Measurements from ENCODE around the gene SLC25A47.
"Not testable (repeated sequence)": the region's sequence is repeated elsewhere in the genome, so short reads cannot be mapped to it uniquely, and the experiment has no call there.

SLC25A47 gene

DNA sequence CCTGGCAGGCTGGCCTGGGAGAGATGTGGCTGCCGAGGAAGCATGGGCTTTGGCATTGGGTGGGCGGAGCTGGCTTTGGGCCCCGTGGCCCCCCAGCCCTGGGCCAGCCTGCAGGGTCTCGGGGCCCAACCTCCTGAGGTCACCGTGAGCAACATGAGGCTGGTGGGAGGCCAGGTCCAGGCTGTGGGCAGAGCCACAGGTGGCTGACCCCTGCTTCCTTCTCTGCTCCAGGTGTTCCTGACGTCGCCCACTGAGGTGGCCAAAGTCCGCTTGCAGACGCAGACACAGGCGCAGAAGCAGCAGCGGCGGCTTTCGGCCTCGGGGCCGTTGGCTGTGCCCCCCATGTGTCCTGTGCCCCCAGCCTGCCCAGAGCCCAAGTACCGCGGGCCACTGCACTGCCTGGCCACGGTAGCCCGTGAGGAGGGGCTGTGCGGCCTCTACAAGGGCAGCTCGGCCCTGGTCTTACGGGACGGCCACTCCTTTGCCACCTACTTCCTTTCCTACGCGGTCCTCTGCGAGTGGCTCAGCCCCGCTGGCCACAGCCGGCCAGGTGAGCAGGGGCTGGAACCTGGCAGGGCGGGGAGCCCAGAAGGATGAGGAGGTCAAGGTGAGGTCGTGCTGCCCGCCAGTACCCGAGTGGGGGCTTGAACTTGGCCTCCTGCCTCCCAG is 5.5 kb downstream of the SLC25A47 start:
- DNase-seq = no peak

DNA sequence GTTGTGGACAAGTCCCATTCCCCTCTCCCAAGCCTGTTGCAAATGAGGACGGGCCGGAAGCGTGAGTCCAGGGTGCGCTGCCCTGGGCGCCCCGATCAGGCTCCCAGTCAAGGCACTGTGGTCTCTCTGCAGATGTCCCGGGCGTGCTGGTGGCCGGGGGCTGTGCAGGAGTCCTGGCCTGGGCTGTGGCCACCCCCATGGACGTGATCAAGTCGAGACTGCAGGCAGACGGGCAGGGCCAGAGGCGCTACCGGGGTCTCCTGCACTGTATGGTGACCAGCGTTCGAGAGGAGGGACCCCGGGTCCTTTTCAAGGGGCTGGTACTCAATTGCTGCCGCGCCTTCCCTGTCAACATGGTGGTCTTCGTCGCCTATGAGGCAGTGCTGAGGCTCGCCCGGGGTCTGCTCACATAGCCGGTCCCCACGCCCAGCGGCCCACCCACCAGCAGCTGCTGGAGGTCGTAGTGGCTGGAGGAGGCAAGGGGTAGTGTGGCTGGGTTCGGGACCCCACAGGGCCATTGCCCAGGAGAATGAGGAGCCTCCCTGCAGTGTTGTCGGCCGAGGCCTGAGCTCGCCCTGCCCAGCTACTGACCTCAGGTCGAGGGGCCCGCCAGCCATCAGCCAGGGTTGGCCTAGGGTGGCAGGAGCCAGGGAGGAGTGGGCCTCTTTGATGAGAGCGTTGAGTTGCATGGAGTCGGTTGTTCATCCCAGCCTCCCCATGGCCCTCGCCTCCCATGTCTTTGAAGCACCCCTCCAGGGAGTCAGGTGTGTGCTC is 6.3 kb downstream of the SLC25A47 start:
- no peak for DNase-seq

- no peak for DNase-seq
Measured at GRCh38 chr14:100330007-100330344, 6.8 kb downstream of the SLC25A47 start.

GRCh38 chr14:100330388-100330931 is 7.3 kb downstream of the SLC25A47 start:
- no peak for DNase-seq

DNA sequence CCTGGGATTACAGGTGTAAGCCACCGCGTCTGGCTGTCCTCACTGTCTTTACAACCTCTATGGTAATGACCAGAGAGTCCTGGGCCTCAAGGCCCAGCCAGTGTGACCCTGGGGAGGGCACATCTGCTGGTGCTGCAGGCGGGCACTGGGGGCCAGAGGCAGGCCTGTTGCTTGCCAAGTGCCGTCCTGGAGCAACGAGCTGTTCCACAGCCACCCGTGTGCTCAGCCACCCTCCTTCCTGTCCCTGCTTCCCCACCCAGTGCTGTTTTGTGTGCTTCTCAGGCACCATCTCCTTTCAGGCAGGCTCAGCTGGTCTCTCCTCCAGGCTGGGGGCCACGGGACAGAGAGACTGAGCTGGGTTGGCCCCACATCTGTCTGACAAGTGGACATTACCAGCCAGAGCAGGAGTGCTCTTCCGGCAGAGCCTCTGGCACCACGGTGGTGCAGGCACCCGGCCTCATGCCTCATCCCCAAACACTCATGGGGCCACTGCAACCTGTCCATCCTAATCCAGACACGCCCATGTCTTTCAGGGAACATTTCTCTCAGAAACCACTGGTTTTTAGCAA is 9.0 kb downstream of the SLC25A47 start:
- DNase-seq = no peak

GRCh38 chr14:100332797-100333196 is 9.7 kb downstream of the SLC25A47 start:
- no peak for DNase-seq

- no peak for DNase-seq
Measured at GRCh38 chr14:100333311-100333710, 10.2 kb downstream of the SLC25A47 start.

DNA sequence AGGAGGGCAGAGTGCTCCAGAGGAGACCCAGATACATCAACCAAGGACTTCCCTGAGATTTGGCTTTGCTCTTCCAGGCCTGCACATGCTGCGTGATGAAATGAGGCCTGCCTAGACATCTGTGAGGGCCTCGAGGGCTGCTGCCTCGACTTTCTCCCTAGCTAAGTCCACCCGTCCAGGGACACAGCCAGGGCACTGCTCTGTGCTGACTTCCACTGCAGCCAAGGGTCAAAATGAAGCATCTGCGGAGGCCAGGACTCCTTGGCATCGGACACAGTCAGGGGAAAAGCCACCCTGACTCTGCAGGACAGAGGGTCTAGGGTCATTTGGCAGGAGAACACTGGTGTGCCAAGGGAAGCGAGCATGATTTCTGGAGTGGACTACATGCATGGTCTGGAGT is 10.7 kb downstream of the SLC25A47 start:
- DNase-seq = no peak

DNA sequence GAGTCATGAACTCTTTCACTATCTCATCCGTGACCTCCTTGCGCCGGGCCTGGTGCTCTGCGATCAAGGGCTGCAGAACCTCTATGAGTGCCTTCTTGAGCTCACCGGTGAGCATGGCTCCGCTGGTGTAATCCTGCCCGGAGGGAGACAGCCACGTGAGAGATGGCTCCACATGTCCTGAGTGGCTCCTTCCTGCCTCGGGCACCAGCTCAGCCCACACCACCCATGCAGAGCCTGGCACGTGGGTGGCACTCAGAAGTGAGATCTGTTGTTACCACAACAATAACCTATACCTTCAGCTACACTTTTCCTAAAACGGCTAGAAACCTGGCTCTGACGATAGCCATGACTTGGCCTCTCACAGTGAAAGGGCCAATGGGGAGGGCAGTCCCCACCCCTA is 11.8 kb downstream of the SLC25A47 start:
- DNase-seq = no peak

- DNase-seq = no peak
Measured at GRCh38 chr14:100336618-100337530, 13.7 kb downstream of the SLC25A47 start.

DNA sequence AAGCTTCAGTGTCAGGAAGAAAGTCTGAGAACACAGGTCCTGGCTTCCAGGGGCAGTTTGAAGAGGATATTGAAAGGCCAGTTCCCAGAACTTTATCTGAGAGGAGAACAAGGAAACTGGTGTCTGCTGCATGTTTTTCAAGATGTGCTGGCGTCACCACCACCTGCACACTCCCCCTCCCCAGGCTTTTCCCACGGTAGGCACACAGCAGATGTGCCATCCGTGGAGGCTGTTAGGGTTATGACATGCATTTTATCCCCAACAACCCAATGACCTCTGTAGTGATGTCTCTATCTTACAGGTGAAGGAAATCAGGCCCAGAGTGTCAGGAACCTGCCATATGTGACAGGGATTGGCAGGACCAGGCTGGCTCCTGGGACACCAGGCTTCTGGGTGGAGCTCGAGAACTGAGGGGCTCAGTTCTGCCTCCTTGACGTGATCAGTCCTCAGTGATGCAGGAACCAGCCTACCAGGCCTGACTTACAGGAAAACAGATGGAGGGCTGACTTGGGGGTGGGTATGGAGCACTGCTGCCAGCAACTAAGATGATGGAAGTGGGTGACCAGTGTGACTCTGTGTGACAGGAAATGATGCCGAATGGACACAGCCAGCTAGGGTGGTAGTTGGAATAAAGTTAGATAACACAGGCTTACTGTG is 16.8 kb downstream of the SLC25A47 start:
- DNase-seq = no peak

GRCh38 chr14:100340423-100340813 is 17.3 kb downstream of the SLC25A47 start:
- DNase-seq = no peak

- DNase-seq = no peak
Measured at GRCh38 chr14:100341301-100342031, 18.3 kb downstream of the SLC25A47 start.

DNA sequence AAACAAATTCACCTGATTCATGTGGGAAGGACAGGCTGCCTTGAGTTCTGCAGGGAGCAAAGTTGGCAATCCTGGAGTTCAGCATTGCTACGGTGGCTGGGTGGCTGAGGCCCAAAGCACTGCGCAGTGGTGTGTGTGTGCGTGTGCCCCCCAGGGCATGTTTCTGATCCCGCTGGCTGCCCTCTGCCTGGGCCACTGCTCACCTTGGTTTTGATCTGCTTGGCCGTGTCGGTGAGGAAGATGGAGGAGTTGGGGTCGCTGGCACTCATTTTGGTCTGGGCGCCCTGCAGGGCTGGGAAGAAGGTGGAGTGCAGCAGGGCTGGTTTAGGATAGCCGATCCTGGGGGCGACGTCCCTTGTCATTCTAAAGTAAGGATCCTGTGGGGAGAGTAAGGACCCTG is 19.1 kb downstream of the SLC25A47 start:
- DNase-seq = no peak

GRCh38 chr14:100342826-100343225 is 19.7 kb downstream of the SLC25A47 start:
- not testable (repeated sequence) for DNase-seq

- DNase-seq = not testable (repeated sequence)
Measured at GRCh38 chr14:100344657-100345056, 21.5 kb downstream of the SLC25A47 start.

- no peak for DNase-seq
Measured at GRCh38 chr14:100345711-100346110, 22.6 kb downstream of the SLC25A47 start.

DNA sequence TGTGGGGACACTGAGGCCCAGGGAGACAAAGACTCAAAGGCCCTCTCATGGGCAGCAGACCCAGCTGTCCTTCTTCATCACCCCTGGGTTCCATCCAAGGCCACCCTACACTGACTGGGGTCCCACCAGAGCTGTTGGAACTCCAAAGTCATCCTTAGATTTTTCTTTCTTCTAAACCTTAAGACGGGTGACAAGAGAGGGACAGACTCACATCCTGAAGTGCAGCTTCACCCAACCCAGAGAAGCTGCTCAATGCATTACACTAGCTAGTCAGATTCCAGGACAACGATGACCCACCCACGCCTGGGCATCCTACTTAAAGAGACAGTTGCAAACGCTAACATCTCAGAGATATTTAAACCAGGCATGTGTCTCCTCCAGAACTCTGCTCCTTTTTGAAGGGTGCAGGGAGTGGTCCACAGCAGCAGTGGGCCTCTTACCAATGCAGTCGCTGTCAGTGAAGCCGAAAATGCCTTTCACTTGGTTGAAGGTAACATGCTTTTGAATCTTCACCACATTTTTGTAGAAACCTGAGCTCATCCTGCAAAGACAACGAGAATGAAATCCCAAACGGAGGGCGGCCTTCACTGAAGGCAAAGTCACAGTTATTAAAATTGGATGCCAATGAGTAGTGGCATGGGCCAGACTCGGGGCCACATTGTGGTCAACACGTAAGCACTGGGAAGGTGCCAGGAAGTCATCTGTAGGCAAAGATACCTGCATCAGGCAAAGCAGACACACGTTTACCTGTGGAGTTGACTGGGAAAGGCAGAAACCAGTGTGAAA is 23.4 kb downstream of the SLC25A47 start:
- no peak for DNase-seq

DNA sequence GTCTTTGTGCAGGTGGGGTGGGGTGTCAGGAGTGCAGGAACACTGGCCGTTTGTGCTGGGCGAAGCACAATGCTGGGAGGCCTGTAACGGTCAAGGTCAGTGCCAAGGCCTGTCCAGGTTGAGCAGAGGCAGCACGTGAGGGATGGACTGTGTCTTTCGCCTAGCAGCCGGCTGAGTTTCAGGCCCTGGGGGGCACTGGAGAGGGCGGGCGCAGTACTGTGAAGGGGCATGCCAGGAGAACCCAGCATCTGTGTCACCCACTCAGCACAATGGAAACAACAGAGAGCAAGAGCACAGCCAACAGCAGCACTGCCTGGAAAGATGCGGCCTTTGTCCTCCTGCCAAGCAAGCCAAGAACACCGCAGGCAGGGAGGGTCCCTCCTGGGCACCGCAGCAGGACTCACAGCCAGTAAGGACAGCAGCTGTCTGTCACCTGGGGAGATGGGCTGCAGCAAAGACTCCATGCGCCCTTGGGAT is 25.2 kb downstream of the SLC25A47 start:
- DNase-seq = no peak

- no peak for DNase-seq
Measured at GRCh38 chr14:100348784-100349685, 25.9 kb downstream of the SLC25A47 start.

Data from NCI-H1694 treated with DMSO at 0.1 percent for 48 hours (cell line).